ENCODE measurements around the gene BCL2L13.

The BCL2L13 gene

DNA sequence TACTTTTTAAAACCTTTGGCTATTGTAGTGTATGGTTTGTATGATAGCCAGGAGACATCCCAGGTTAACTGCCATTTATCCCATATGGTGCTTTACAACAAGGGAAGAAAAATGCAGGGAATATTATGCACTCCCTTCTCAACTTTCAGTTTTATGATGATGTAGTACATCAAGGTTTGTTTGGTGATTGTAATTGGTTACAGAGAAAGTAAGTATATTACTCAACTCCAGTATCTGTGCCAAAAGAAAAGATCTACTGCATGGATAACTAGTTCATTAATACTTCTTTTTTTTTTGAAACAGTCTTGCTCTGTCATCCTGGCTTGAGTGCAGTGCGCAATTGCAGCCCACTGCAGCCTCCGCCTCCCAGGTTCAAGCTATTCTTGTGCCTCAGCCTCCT is 65.3 kb downstream of the BCL2L13 start:
- no peak overlapping the region for H3K9ac ChIP-seq (ENCODE audit: low read depth in 1 of 2, low read length in 2 of 2)
- H3K4me1 ChIP-seq (ENCODE audit: control insufficient read depth in 1 of 2, insufficient read depth in 2 of 2, low read length in 2 of 2), result peaks cover 6% of the 10 kb centered on the region in 2 donors
- H3K9me3 ChIP-seq (ENCODE audit: control insufficient read depth in 1 of 2, low read length in 2 of 2), result no peaks in the 10 kb centered on the region
- H3K4me3 ChIP-seq (ENCODE audit: low read depth in 1 of 2, low read length in 2 of 2), result no peak overlapping the region
- H3K27ac ChIP-seq (ENCODE audit: low read depth, low read length), result no peak overlapping the region
- H3K27me3 ChIP-seq (ENCODE audit: control insufficient read depth in 1 of 2, insufficient read depth in 2 of 2, low read length in 2 of 2), result no peaks in the 10 kb centered on the region
- H3K36me3 ChIP-seq (ENCODE audit: control insufficient read depth in 1 of 2, insufficient read depth in 2 of 2, low read length in 2 of 2), result peaks cover 4 to 25% of the 10 kb centered on the region in 2 donors

GRCh38 chr22:17705546-17705945 is 67.0 kb downstream of the BCL2L13 start:
- H3K9me3 ChIP-seq (ENCODE audit: control insufficient read depth in 1 of 2, low read length in 2 of 2), result no peaks in the 10 kb centered on the region
- H3K4me1 ChIP-seq (ENCODE audit: control insufficient read depth in 1 of 2, insufficient read depth in 2 of 2, low read length in 2 of 2), result peaks cover 6% of the 10 kb centered on the region in 2 donors
- H3K4me3 ChIP-seq (ENCODE audit: low read depth in 1 of 2, low read length in 2 of 2), result no peak overlapping the region
- H3K27ac ChIP-seq (ENCODE audit: low read depth, low read length), result no peak overlapping the region
- H3K9ac ChIP-seq (ENCODE audit: low read depth in 1 of 2, low read length in 2 of 2), result no peak overlapping the region
- H3K27me3 ChIP-seq (ENCODE audit: control insufficient read depth in 1 of 2, insufficient read depth in 2 of 2, low read length in 2 of 2), result no peaks in the 10 kb centered on the region
- peaks cover 0 to 19% of the 10 kb centered on the region in 2 donors for H3K36me3 ChIP-seq (ENCODE audit: control insufficient read depth in 1 of 2, insufficient read depth in 2 of 2, low read length in 2 of 2)

GRCh38 chr22:17705951-17706900 is 67.7 kb downstream of the BCL2L13 start:
- Histone ChIP-seq H3K9ac (ENCODE audit: low read depth in 1 of 2, low read length in 2 of 2) (peak overlapping the region in 1 of 2 donors; percentile 7), H3K27me3 (ENCODE audit: control insufficient read depth in 1 of 2, insufficient read depth in 2 of 2, low read length in 2 of 2) (no peaks in the 10 kb centered on the region), H3K27ac (ENCODE audit: low read depth, low read length) (peak overlapping the region; percentile 17), H3K4me3 (ENCODE audit: low read depth in 1 of 2, low read length in 2 of 2) (peak overlapping the region; percentile 33 to 59), H3K36me3 (ENCODE audit: control insufficient read depth in 1 of 2, insufficient read depth in 2 of 2, low read length in 2 of 2) (peaks cover 0 to 19% of the 10 kb centered on the region in 2 donors), H3K4me1 (ENCODE audit: control insufficient read depth in 1 of 2, insufficient read depth in 2 of 2, low read length in 2 of 2) (peaks cover 6% of the 10 kb centered on the region in 2 donors), H3K9me3 (ENCODE audit: control insufficient read depth in 1 of 2, low read length in 2 of 2) (no peaks in the 10 kb centered on the region)

- no peak overlapping the region for H3K27ac ChIP-seq (ENCODE audit: low read depth, low read length)
- no peaks in the 10 kb centered on the region for H3K9me3 ChIP-seq (ENCODE audit: control insufficient read depth in 1 of 2, low read length in 2 of 2)
- no peak overlapping the region for H3K9ac ChIP-seq (ENCODE audit: low read depth in 1 of 2, low read length in 2 of 2)
- H3K36me3 ChIP-seq (ENCODE audit: control insufficient read depth in 1 of 2, insufficient read depth in 2 of 2, low read length in 2 of 2), result peaks cover 0 to 19% of the 10 kb centered on the region in 2 donors
- peaks cover 6% of the 10 kb centered on the region in 2 donors for H3K4me1 ChIP-seq (ENCODE audit: control insufficient read depth in 1 of 2, insufficient read depth in 2 of 2, low read length in 2 of 2)
- no peaks in the 10 kb centered on the region for H3K27me3 ChIP-seq (ENCODE audit: control insufficient read depth in 1 of 2, insufficient read depth in 2 of 2, low read length in 2 of 2)
- H3K4me3 ChIP-seq (ENCODE audit: low read depth in 1 of 2, low read length in 2 of 2), result peak overlapping the region in 1 of 2 donors; percentile 59
Measured at GRCh38 chr22:17706947-17707346, 68.4 kb downstream of the BCL2L13 start.

GRCh38 chr22:17707526-17707925 is 69.0 kb downstream of the BCL2L13 start:
- H3K4me1 ChIP-seq (ENCODE audit: control insufficient read depth in 1 of 2, insufficient read depth in 2 of 2, low read length in 2 of 2), result peaks cover 6% of the 10 kb centered on the region in 2 donors
- no peak overlapping the region for H3K4me3 ChIP-seq (ENCODE audit: low read depth in 1 of 2, low read length in 2 of 2)
- peaks cover 0 to 13% of the 10 kb centered on the region in 2 donors for H3K36me3 ChIP-seq (ENCODE audit: control insufficient read depth in 1 of 2, insufficient read depth in 2 of 2, low read length in 2 of 2)
- H3K27ac ChIP-seq (ENCODE audit: low read depth, low read length), result no peak overlapping the region
- H3K9ac ChIP-seq (ENCODE audit: low read depth in 1 of 2, low read length in 2 of 2), result no peak overlapping the region
- no peaks in the 10 kb centered on the region for H3K27me3 ChIP-seq (ENCODE audit: control insufficient read depth in 1 of 2, insufficient read depth in 2 of 2, low read length in 2 of 2)
- no peaks in the 10 kb centered on the region for H3K9me3 ChIP-seq (ENCODE audit: control insufficient read depth in 1 of 2, low read length in 2 of 2)

DNA sequence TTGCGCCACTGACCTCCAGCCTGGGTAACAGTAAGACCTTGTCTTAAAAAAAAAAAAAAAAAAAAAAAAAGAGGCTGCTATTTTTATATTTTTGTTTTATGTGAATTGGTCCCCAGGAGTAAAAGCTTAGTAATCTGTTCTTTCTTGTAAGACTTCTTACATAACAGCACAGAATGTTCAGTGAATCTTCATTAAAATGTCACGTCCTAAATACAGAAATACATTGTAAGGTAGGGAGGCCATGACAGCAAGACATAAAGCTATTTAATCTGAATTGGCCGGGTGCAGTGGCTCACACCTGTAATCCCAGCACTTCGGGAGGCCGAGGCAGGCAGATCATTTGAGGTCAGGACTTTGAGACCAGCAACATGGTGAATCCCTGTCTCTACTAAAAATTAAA is 71.5 kb downstream of the BCL2L13 start:
- Histone ChIP-seq H3K36me3 (ENCODE audit: control insufficient read depth in 1 of 2, insufficient read depth in 2 of 2, low read length in 2 of 2) (no peaks in the 10 kb centered on the region), H3K27me3 (ENCODE audit: control insufficient read depth in 1 of 2, insufficient read depth in 2 of 2, low read length in 2 of 2) (no peaks in the 10 kb centered on the region), H3K9ac (ENCODE audit: low read depth in 1 of 2, low read length in 2 of 2) (no peak overlapping the region), H3K4me3 (ENCODE audit: low read depth in 1 of 2, low read length in 2 of 2) (no peak overlapping the region), H3K27ac (ENCODE audit: low read depth, low read length) (no peak overlapping the region), H3K4me1 (ENCODE audit: control insufficient read depth in 1 of 2, insufficient read depth in 2 of 2, low read length in 2 of 2) (peaks cover 6% of the 10 kb centered on the region in 2 donors), H3K9me3 (ENCODE audit: control insufficient read depth in 1 of 2, low read length in 2 of 2) (no peaks in the 10 kb centered on the region)

DNA sequence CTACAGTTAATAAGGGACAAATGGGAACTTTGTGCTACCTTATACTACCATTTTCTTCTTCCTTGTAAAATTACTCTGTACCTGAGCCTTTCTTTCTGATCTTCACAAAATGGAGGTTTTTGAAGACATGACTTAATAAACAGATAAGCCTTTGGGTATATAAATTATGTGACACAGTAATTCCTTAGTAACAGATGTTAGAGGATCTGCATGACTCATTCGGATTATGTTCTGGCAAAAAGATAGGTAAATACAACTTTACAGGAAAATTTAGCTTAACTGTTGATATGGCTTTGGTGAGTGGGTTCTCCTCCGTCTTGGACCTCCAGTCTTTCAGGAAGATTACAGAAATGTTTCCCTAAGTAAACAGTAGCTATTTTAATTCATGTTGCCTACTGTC is 73.9 kb downstream of the BCL2L13 start:
- H3K36me3 ChIP-seq (ENCODE audit: control insufficient read depth in 1 of 2, insufficient read depth in 2 of 2, low read length in 2 of 2), result no peaks in the 10 kb centered on the region
- no peaks in the 10 kb centered on the region for H3K9me3 ChIP-seq (ENCODE audit: control insufficient read depth in 1 of 2, low read length in 2 of 2)
- H3K9ac ChIP-seq (ENCODE audit: low read depth in 1 of 2, low read length in 2 of 2), result no peak overlapping the region
- H3K4me3 ChIP-seq (ENCODE audit: low read depth in 1 of 2, low read length in 2 of 2), result no peak overlapping the region
- no peaks in the 10 kb centered on the region for H3K27me3 ChIP-seq (ENCODE audit: control insufficient read depth in 1 of 2, insufficient read depth in 2 of 2, low read length in 2 of 2)
- no peak overlapping the region for H3K27ac ChIP-seq (ENCODE audit: low read depth, low read length)
- no peaks in the 10 kb centered on the region for H3K4me1 ChIP-seq (ENCODE audit: control insufficient read depth in 1 of 2, insufficient read depth in 2 of 2, low read length in 2 of 2)

DNA sequence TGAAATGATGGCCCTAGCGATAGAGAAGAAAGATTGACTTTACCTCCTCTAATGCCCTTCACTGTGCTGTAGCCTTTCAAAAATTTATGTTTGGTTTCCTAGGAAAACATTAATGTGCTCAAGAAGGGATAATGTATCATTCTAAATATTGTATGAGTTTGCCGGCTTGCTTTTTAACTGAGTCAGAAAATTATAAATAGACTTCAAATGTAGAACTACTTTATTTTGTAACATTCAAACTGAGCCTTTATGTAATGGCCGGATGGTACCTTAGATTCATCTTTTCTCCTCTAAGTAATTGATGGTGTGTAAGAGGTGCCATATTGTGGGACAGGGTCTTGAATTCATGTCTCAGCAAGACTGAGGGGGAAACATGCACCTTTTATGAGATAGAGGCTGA is 78.0 kb downstream of the BCL2L13 start:
- H3K9ac ChIP-seq (ENCODE audit: low read depth in 1 of 2, low read length in 2 of 2), result no peak overlapping the region
- H3K27me3 ChIP-seq (ENCODE audit: control insufficient read depth in 1 of 2, insufficient read depth in 2 of 2, low read length in 2 of 2), result no peaks in the 10 kb centered on the region
- H3K27ac ChIP-seq (ENCODE audit: low read depth, low read length), result no peak overlapping the region
- no peaks in the 10 kb centered on the region for H3K36me3 ChIP-seq (ENCODE audit: control insufficient read depth in 1 of 2, insufficient read depth in 2 of 2, low read length in 2 of 2)
- H3K4me3 ChIP-seq (ENCODE audit: low read depth in 1 of 2, low read length in 2 of 2), result no peak overlapping the region
- no peaks in the 10 kb centered on the region for H3K4me1 ChIP-seq (ENCODE audit: control insufficient read depth in 1 of 2, insufficient read depth in 2 of 2, low read length in 2 of 2)
- no peaks in the 10 kb centered on the region for H3K9me3 ChIP-seq (ENCODE audit: control insufficient read depth in 1 of 2, low read length in 2 of 2)

DNA sequence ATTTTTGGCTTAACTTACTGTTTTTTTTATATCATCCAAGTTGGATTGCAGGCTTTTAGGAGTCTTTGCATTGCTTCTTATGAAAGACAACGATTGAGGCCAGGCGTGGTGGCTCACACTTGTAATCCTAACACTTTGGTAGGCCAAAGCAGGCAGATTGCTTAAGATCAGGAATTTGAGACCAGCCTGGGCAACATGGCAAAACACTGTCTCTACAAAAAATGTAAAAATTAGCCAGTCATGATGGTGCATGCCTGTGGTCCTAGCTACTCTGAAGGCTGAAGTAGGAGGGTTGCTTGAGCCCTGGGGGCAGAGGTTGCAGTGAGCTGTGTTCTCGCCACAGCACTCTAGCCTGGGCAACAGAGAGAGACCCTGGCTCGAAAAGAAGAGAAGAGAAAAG is 79.2 kb downstream of the BCL2L13 start:
- Histone ChIP-seq H3K27ac (ENCODE audit: low read depth, low read length) (no peak overlapping the region), H3K9me3 (ENCODE audit: control insufficient read depth in 1 of 2, low read length in 2 of 2) (no peaks in the 10 kb centered on the region), H3K9ac (ENCODE audit: low read depth in 1 of 2, low read length in 2 of 2) (no peak overlapping the region), H3K4me3 (ENCODE audit: low read depth in 1 of 2, low read length in 2 of 2) (no peak overlapping the region), H3K27me3 (ENCODE audit: control insufficient read depth in 1 of 2, insufficient read depth in 2 of 2, low read length in 2 of 2) (no peaks in the 10 kb centered on the region), H3K36me3 (ENCODE audit: control insufficient read depth in 1 of 2, insufficient read depth in 2 of 2, low read length in 2 of 2) (peaks cover 0 to 3% of the 10 kb centered on the region in 2 donors), H3K4me1 (ENCODE audit: control insufficient read depth in 1 of 2, insufficient read depth in 2 of 2, low read length in 2 of 2) (no peaks in the 10 kb centered on the region)

GRCh38 chr22:17719911-17720310 is 81.4 kb downstream of the BCL2L13 start:
- Histone ChIP-seq H3K4me1 (ENCODE audit: control insufficient read depth in 1 of 2, insufficient read depth in 2 of 2, low read length in 2 of 2) (peaks cover 2 to 5% of the 10 kb centered on the region in 2 donors), H3K9me3 (ENCODE audit: control insufficient read depth in 1 of 2, low read length in 2 of 2) (no peaks in the 10 kb centered on the region), H3K27ac (ENCODE audit: low read depth, low read length) (no peak overlapping the region), H3K27me3 (ENCODE audit: control insufficient read depth in 1 of 2, insufficient read depth in 2 of 2, low read length in 2 of 2) (no peaks in the 10 kb centered on the region), H3K9ac (ENCODE audit: low read depth in 1 of 2, low read length in 2 of 2) (no peak overlapping the region), H3K36me3 (ENCODE audit: control insufficient read depth in 1 of 2, insufficient read depth in 2 of 2, low read length in 2 of 2) (peaks cover 0 to 3% of the 10 kb centered on the region in 2 donors), H3K4me3 (ENCODE audit: low read depth in 1 of 2, low read length in 2 of 2) (no peak overlapping the region)

Measured in duodenal mucosa (tissue), 2 donors.